HepG2 (cell line): ENCODE measurements around the gene SBNO2. TPM values are rescaled to one million over a fixed set of nuclear protein-coding genes. Genes with fewer than 3 reads are reported as not detected.

Experiments
- ATAC-seq: fragments of 200-7000 bp; cut with Tn5 transposase; 3 replicates; pipeline ENCODE4 v1.9.1; 2020; ENCODE audit warnings: mild to moderate bottlenecking, moderate library complexity
- BruUV-seq: library from RNA; stranded (reverse); fragments of 400-500 nt; replicated peaks from 2 replicates; lab custom pipeline; 2021; lab: Mats Ljungman, UMichigan
- CTCF ChIA-PET: fragments of 300-600 bp; formaldehyde crosslinking; extraction: SDS; loops from one replicate; lab custom pipeline; 2021; ENCODE audit warnings: low total read pairs, inconsistent platforms, low intra/inter-chr PET ratio; lab: Yijun Ruan, JAX
- POLR2A ChIA-PET: fragments of 350-600 bp; sonication (Branson Sonifier 250); formaldehyde crosslinking; loops from one replicate; lab custom pipeline; 2020; ENCODE audit warnings: antibody characterized with exemption, inconsistent platforms; lab: Yijun Ruan, JAX
- DNase-seq: peaks from one replicate; pipeline ENCODE4 v3.0.0-alpha.2; 2015; ENCODE audit warnings: low spot score
- FAIRE-seq: peaks from 3 replicates; lab custom pipeline; 2011; peaks lifted over from hg19 to GRCh38; lab: Jason Lieb, UNC
- H2AFZ ChIP-seq: one replicate; pipeline ENCODE4 v1.6.1; 2011; ENCODE audit warnings: low read length, inconsistent platforms
- H3K27ac ChIP-seq: fragments of 300-600 bp; 3 replicates; pipeline ENCODE4 v1.8.0; 2011; ENCODE audit warnings: mixed run types, mild to moderate bottlenecking, mixed read lengths, low read length, inconsistent platforms; ENCODE audit not compliant: insufficient read depth; ENCODE audit errors: extremely low read length
- H3K27me3 ChIP-seq, 2 experiments: fragments of 200-600 bp in 1 of 2; 2 replicates in 1 of 2; 3 replicates in 1 of 2; pipeline versions ENCODE4 v1.6.0 to v1.8.0; 2011; ENCODE audit warnings: low read length in 2 of 2, mild to moderate bottlenecking in 2 of 2, moderate library complexity in 2 of 2, inconsistent platforms in 1 of 2; ENCODE audit not compliant: insufficient read depth in 2 of 2, control insufficient read depth in 1 of 2
- H3K36me3 ChIP-seq, 2 experiments: fragments of 200-600 bp in 1 of 2; replicated peaks in 1 of 2; 2 replicates in 1 of 2; 3 replicates in 1 of 2; pipeline versions ENCODE4 v1.5.1 to v1.8.0; 2011; ENCODE audit warnings: low read length in 2 of 2, inconsistent platforms in 1 of 2; ENCODE audit not compliant: insufficient read depth in 2 of 2, control insufficient read depth in 1 of 2
- H3K4me1 ChIP-seq: 2 replicates; pipeline ENCODE4 v1.5.1; 2012; ENCODE audit warnings: low read length, inconsistent platforms; ENCODE audit not compliant: insufficient read depth
- H3K4me2 ChIP-seq: 2 replicates; pipeline ENCODE4 v1.6.0; 2011; ENCODE audit warnings: low read depth, low read length, inconsistent platforms
- H3K4me3 ChIP-seq, 3 experiments: fragments of 200-600 bp in 1 of 3; sonication (generic), shearing (Covaris generic) in 1 of 3; replicated peaks in 1 of 3; 2 replicates each; pipeline ENCODE4 v1.5.1; 2011 to 2016; ENCODE audit warnings: low read length in 3 of 3, inconsistent platforms in 2 of 3, low read depth in 2 of 3, mild to moderate bottlenecking in 2 of 3, control low read depth in 1 of 3, mixed read lengths in 1 of 3; ENCODE audit not compliant: insufficient read depth in 1 of 3
- H3K79me2 ChIP-seq: one replicate; pipeline ENCODE4 v1.6.1; 2011; ENCODE audit warnings: low read length, inconsistent platforms; ENCODE audit not compliant: insufficient read depth
- H3K9ac ChIP-seq: 2 replicates; pipeline ENCODE4 v1.6.0; 2011; ENCODE audit warnings: mild to moderate bottlenecking, low read depth, low read length, inconsistent platforms; ENCODE audit not compliant: insufficient read depth
- H3K9me3 ChIP-seq: 2 replicates; pipeline ENCODE4 v1.5.1; 2012; ENCODE audit warnings: mild to moderate bottlenecking, low read length
- H4K20me1 ChIP-seq: 2 replicates; pipeline ENCODE4 v1.6.0; 2011; ENCODE audit warnings: inconsistent platforms, mild to moderate bottlenecking, low read length, moderate library complexity; ENCODE audit not compliant: insufficient read depth
- HNRNPK ChIP-seq: fragments of 200-400 bp; formaldehyde crosslinking; IDR thresholded peaks from 2 replicates; pipeline ENCODE4 v1.6.1; 2018; ENCODE audit warnings: low read length, low read depth, moderate library complexity, mild to moderate bottlenecking; ENCODE audit not compliant: poor library complexity, severe bottlenecking
- MLLT10 ChIP-seq: sonication (generic); formaldehyde crosslinking; IDR thresholded peaks from 2 replicates; pipeline ENCODE4 v1.4.0; 2020; ENCODE audit warnings: missing genetic modification reagents
- NFATC3 ChIP-seq: sonication (generic); formaldehyde crosslinking; IDR thresholded peaks from 2 replicates; pipeline ENCODE4 v1.5.1; 2020; ENCODE audit warnings: mild to moderate bottlenecking, missing genetic modification reagents
- NR2F2 ChIP-seq: IDR thresholded peaks from 2 replicates; pipeline ENCODE4 v1.6.1; 2012; ENCODE audit warnings: low read depth, inconsistent platforms, borderline replicate concordance
- POLR2AphosphoS5 ChIP-seq: IDR thresholded peaks from 2 replicates; pipeline ENCODE4 v1.6.1; 2012; ENCODE audit warnings: low read depth, low read length
- POLR2G ChIP-seq: fragments of 200-400 bp; formaldehyde crosslinking; IDR thresholded peaks from 2 replicates; pipeline ENCODE4 v1.6.1; 2018; ENCODE audit warnings: mild to moderate bottlenecking, low read depth, low read length, moderate library complexity
- ZNF564 ChIP-seq: sonication (generic); formaldehyde crosslinking; IDR thresholded peaks from 2 replicates; pipeline ENCODE4 v1.8.1; 2023; ENCODE audit warnings: mild to moderate bottlenecking, missing genetic modification reagents
- WGBS: methylation state at CpG from one replicate; pipeline ENCODE4 v1.1.6; 2017; ENCODE audit warnings: low lambda C conversion rate; 5-methylcytosine and 5-hydroxymethylcytosine counted together
- in situ Hi-C: cut with HindIII; loops from 2 replicates; pipeline ENCODE4 v1.10.0; 2017; ENCODE audit warnings: low pct_unique_long_range_greater_than_20kb; ENCODE audit not compliant: extremely low pct_ligation_motif_present
- intact Hi-C: fragments of 100-400 bp; cut with micrococcal nuclease; formaldehyde crosslinking; loops from one replicate; pipeline ENCODE4 v1.10.0; 2022; ENCODE audit not compliant: unreplicated experiment
- polyA plus RNA-seq, 8 experiments: library from polyadenylated mRNA; depleted of rRNA in 3 of 8; stranded (reverse) in 7 of 8; unstranded in 1 of 8; fragments of >200 nt; fragmentation: Illumina TruSeq in 4 of 8; extraction: Trizol in 4 of 8; gene quantifications; 2 replicates each; pipeline versions ENCODE4 v1.2.1 to v1.2.3, GENCODE V29; 2011 to 2016; ENCODE audit warnings: low read depth in 4 of 8, missing spikeins in 1 of 8, mixed read lengths in 1 of 8; ENCODE audit not compliant: insufficient read depth in 1 of 8
- total RNA-seq, 5 experiments: library from RNA; depleted of rRNA; stranded (reverse); fragments of >200 nt; fragmentation: Illumina TruSeq; extraction: Trizol; gene quantifications; 2 replicates each; pipeline ENCODE4 v1.2.3, GENCODE V29; 2016; ENCODE audit warnings: low read depth in 1 of 5

The SBNO2 gene
- total and polyA plus RNA-seq, 2 of the 13 experiments (the other 11 are each of a cell fraction or from before 2014, with no cell fraction given) = 8.6 to 10.4 TPM

GRCh38 chr19:1085053-1085658, 88.9 kb downstream of the SBNO2 start:
- Histone ChIP-seq H3K79me2 (no peaks in the 10 kb centered on the region), H3K4me2 (no peak overlapping the region), H3K27me3 (no peaks in the 10 kb centered on the region), H3K27ac (no peak overlapping the region), H2AFZ (no peak overlapping the region), H3K4me3 (no peak overlapping the region)
- DNase-seq = no peak
- FAIRE-seq = no peak
- in situ Hi-C loops = no loop called here
- CTCF ChIA-PET = no interaction called here
- no peak for ATAC-seq
- intact Hi-C loops = no loop called here
- BruUV-seq = no TSS peak
- POLR2A ChIA-PET = interaction anchor here (1.2 to 2.1 kb wide), 5 partner anchors 9 to 28 kb away, joined by 3 to 8 read pairs (median 5); no protein-coding TSS in a partner anchor
- TF ChIP-seq NFATC3 (CRISPR knock-in tag) = no peak
- peak; percentile 60 for TF ChIP-seq HNRNPK
- TF ChIP-seq POLR2AphosphoS5 = peak; percentile 39; the same call in 1 of the 2 replicates
- 0 out of 2 replicates have a peak, but pooled peaks have one; percentile 11 for TF ChIP-seq ZNF564 (CRISPR knock-in tag)
- no peak for TF ChIP-seq MLLT10 (CRISPR knock-in tag)
- peak; percentile 32 for TF ChIP-seq POLR2G
- TF ChIP-seq NR2F2 = peak; percentile 3; the same call in 1 of the 2 replicates
- TF ChIP-seq, all 625 proteins: peak for 5
- peaks cover 10 to 18% of the 10 kb centered on the region in 2 experiments; a peak in 4 of 5 replicates for H3K36me3 ChIP-seq
- H4K20me1 ChIP-seq = no peaks in the 10 kb centered on the region
- H3K9me3 ChIP-seq = no peaks in the 10 kb centered on the region
- H3K9ac ChIP-seq = no peak overlapping the region
- H3K4me1 ChIP-seq = peaks cover 9% of the 10 kb centered on the region
- 92% methylated on average over 8 of the region's 8 CpGs for WGBS
